ENCODE results near the gene RBM34. TPM values are rescaled to one million over a fixed set of nuclear protein-coding genes. Genes with fewer than 3 reads are reported as not detected.
A peak's percentile ranks its signal among the peaks of the same experiment; 100 is the strongest.
"Not testable (repeated sequence)": the region's sequence is repeated elsewhere in the genome, so short reads cannot be mapped to it uniquely, and the experiment has no call there.

RBM34 gene
- total RNA-seq, 4 donors from 2014 or later = 25.4 to 67.9 (median 53.1) TPM

DNA sequence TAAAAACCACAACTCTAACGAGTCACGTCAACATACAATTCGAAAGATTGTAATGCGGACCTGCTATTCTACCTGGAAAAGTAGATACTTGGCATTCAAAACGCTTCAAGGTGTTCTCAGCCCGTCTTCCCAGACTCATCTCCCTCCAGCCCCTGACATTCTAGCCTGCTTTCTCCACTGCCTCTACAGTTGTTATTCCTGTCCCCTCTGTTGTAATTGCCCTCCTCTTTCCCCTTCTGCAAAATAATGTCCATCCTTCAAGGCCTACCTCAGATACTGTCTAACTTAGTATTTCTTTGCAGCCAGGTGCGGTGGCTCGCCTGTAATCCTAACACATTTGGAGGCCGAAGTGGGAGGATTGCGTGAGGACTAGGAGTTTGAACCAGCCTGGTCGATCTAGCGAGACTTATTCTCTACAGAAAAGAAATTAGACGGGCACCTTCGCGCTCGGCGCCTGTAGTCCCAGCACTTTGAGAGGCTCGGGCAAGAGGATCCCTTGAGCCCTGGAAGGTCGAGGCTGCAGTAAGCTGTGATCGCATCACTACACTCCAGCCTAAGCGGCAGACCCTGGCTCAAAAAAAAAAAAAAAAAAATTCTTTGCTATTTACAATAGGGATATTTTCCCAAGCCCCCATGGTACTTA is 756 bp upstream of the RBM34 start:
- H3K9me3 ChIP-seq = no peaks in the 10 kb centered on the region
- intact Hi-C loops (cut with DNase I) = no loop called here
- DNase-seq = no peak

DNA sequence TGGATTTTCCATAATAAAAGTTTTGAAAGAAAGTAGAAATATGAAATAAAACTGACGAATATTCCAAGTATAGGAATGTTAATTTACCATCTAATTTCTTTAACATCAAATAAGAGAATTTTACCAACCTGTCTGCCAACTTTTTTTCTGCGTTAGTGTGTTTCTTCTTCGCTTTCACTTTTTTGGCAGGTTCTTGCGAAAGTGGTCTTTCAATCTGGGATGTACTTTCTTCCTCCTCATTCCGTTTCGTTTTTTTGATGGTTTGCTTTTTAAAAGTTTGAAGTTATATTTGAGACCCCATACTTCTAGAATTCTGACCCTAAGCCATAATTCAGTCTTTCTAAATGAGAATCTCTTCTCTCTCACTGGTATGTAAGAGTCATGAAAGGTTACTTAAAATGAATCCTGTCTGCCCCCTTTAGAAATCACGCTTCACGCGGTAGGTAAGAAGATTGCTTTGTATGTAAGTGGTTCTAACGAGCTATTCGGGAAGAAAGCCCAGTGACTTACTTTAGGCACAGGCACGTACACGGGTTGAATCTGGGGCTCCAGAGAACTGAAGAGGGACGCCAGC is 580 bp downstream of the RBM34 start:
- DNase-seq = no peak
- WGBS, 2 donors = 10 to 11% methylated on average over 13 to 14 of the region's 14 CpGs
- H3K9me3 ChIP-seq = no peaks in the 10 kb centered on the region
- peaks cover 7 to 14% of the 10 kb centered on the region in 2 donors for H3K36me3 ChIP-seq
- peaks cover 13 to 17% of the 10 kb centered on the region in 2 donors for H3K4me1 ChIP-seq
- TF ChIP-seq, protein P1, sequence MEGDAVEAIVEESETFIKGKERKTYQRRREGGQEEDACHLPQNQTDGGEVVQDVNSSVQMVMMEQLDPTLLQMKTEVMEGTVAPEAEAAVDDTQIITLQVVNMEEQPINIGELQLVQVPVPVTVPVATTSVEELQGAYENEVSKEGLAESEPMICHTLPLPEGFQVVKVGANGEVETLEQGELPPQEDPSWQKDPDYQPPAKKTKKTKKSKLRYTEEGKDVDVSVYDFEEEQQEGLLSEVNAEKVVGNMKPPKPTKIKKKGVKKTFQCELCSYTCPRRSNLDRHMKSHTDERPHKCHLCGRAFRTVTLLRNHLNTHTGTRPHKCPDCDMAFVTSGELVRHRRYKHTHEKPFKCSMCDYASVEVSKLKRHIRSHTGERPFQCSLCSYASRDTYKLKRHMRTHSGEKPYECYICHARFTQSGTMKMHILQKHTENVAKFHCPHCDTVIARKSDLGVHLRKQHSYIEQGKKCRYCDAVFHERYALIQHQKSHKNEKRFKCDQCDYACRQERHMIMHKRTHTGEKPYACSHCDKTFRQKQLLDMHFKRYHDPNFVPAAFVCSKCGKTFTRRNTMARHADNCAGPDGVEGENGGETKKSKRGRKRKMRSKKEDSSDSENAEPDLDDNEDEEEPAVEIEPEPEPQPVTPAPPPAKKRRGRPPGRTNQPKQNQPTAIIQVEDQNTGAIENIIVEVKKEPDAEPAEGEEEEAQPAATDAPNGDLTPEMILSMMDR (IDR thresholded peaks at IDR 0.05) = no peak
- no peak for TF ChIP-seq POLR2A (IDR thresholded peaks at IDR 0.05)
- H3K27me3 ChIP-seq = no peaks in the 10 kb centered on the region
- intact Hi-C loops (cut with DNase I) = no loop called here
- peak overlapping the region; percentile 82 to 84 (median 83) for H3K27ac ChIP-seq
- peak overlapping the region; percentile 43 to 64 (median 53) for H3K4me3 ChIP-seq (replicated peaks in 1 of 3)

More for the DNA sequence above, 756 bp upstream of the RBM34 start:
- Histone ChIP-seq H3K4me1 (peaks cover 13 to 17% of the 10 kb centered on the region in 2 donors), H3K27me3 (no peaks in the 10 kb centered on the region), H3K36me3 (peaks cover 3 to 7% of the 10 kb centered on the region in 2 donors), H3K27ac (peak overlapping the region; percentile 82 to 84 (median 83)), H3K4me3 (replicated peaks in 1 of 3) (peak overlapping the region in 2 of 3 donors; percentile 53 to 64)
- TF ChIP-seq, protein P1 (IDR thresholded peaks at IDR 0.05) = no peak
- no peak for TF ChIP-seq POLR2A (IDR thresholded peaks at IDR 0.05)
- 65 to 66% methylated on average over 21 of the region's 21 CpGs for WGBS, 2 donors

DNA sequence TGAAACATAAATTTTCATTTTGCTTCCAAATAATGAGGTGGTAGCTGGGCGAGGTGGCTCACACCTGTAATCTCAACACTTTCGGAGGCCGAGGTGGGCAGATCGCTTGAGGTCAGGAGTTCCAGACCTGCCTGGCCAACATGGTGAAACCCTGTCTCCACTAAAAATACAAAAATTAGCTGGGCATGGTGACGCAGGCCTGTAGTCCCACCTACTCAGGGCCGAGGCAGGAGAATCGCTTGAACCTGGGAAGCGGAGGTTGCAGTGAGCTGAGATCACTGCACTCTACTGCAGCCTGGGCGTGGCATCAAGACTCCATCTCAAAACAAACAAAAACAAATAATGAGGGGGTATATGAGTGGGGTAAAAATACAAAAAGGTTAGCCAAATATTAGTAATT is 1.1 kb downstream of the RBM34 start:
- intact Hi-C loops (cut with DNase I); H3K27me3 ChIP-seq; H3K9me3 ChIP-seq; DNase-seq: not testable (repeated sequence)
- H3K27ac ChIP-seq = peak overlapping the region in 2 of 3 donors; percentile 82 to 83
- H3K36me3 ChIP-seq = peaks cover 8 to 14% of the 10 kb centered on the region in 2 donors
- WGBS, 2 donors = 86% methylated on average over 9 of the region's 9 CpGs
- H3K4me1 ChIP-seq = peaks cover 13 to 17% of the 10 kb centered on the region in 2 donors
- H3K4me3 ChIP-seq (replicated peaks in 1 of 3) = peak overlapping the region in 1 of 3 donors; percentile 53

DNA sequence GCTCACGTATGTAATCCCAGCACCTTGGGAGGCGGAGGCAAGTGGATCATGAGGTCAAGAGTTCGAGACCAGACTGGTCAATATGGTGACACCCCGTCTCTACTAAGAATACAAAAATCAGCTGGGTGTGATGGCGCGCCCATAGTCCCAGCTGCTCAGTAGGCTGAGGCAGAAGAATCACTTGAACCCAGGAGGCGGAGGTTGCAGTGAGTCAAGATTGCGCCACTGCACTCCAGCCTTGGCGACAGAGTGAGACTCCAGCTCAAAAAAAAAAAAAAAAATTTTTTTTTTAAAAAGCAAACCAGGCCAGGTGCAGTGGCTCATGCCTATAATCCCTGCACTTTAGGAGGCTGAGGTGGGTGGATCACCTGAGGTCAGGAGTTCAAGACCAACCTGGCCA is 1.8 kb downstream of the RBM34 start:
- 95 to 99% methylated on average over 9 of the region's 9 CpGs for whole genome bisulfite sequencing, 2 donors
- H3K27me3 ChIP-seq; intact Hi-C loops (cut with DNase I); H3K9me3 ChIP-seq; H3K27ac ChIP-seq; DNase-seq; H3K4me3 ChIP-seq (replicated peaks in 1 of 3): not testable (repeated sequence)
- H3K36me3 ChIP-seq = peaks cover 15% of the 10 kb centered on the region in 2 donors
- H3K4me1 ChIP-seq = peaks cover 13 to 17% of the 10 kb centered on the region in 2 donors

DNA sequence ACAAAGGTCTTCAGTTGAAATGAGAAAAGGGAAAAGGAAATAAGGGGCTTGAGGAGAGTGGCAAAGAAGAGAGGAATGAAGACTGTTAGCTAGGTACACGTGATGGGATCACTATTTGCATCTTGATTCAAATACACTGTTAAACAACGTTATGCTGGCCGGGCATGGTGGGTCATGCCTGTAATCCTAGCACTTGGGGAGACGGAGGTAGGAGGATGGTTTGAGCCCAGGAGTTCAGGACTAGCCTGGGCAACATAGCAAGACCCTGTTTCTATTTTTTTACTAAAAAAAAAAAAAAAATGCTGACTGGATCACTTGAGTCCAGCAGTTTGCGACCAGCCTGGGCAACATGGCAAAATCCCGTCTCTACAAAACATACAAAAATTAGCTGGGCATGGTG is 2.4 kb downstream of the RBM34 start:
- H3K27ac ChIP-seq = no peak overlapping the region
- no peaks in the 10 kb centered on the region for H3K27me3 ChIP-seq
- peaks cover 21% of the 10 kb centered on the region in 2 donors for H3K36me3 ChIP-seq
- no peak overlapping the region for H3K4me3 ChIP-seq (replicated peaks in 1 of 3)
- peaks cover 13 to 17% of the 10 kb centered on the region in 2 donors for H3K4me1 ChIP-seq
- 94 to 96% methylated on average over 6 of the region's 6 CpGs for WGBS, 2 donors
- no peak for TF ChIP-seq POLR2A (IDR thresholded peaks at IDR 0.05)
- TF ChIP-seq, protein P1 (IDR thresholded peaks at IDR 0.05) = no peak
- intact Hi-C loops (cut with DNase I) = no loop called here
- H3K9me3 ChIP-seq = no peaks in the 10 kb centered on the region
- no peak for DNase-seq

DNA sequence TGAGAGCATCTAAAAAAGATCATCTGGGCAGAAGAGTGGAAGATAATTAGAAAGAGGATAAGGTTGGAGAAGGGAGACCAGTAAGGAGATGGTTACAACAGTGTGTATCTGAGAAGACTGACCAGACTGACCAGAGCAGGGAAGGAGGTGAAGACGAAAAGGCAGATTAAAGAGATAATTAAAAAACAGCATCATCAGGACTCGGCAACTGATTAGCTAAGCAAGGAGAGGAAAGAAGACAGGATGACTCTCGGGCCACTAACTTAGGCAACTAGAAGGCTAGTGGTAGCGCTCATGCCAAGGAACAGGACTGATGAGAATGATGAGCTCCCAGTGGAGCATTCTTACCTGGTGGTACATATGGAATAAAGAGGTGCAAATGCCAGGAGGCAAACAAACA is 3.9 kb downstream of the RBM34 start:
- H3K27ac ChIP-seq = no peak overlapping the region
- TF ChIP-seq POLR2A (IDR thresholded peaks at IDR 0.05) = no peak
- TF ChIP-seq, protein P1 (IDR thresholded peaks at IDR 0.05) = no peak
- WGBS, 2 donors = 94 to 95% methylated on average over 4 of the region's 4 CpGs
- no peak overlapping the region for H3K4me3 ChIP-seq (replicated peaks in 1 of 3)
- peaks cover 30 to 33% of the 10 kb centered on the region in 2 donors for H3K36me3 ChIP-seq
- intact Hi-C loops (cut with DNase I) = no loop called here
- DNase-seq = no peak
- no peaks in the 10 kb centered on the region for H3K27me3 ChIP-seq
- peaks cover 13 to 17% of the 10 kb centered on the region in 2 donors for H3K4me1 ChIP-seq
- H3K9me3 ChIP-seq = no peaks in the 10 kb centered on the region

Data from thyroid gland (tissue), 4 donors.